Measurements from ENCODE around the gene EXPH5. TPM values are rescaled to one million over a fixed set of nuclear protein-coding genes. Genes with fewer than 3 reads are reported as not detected.

The EXPH5 gene
- total and polyA plus RNA-seq, 8 donors: 0.70 to 5.7 (median 3.2) TPM

- 79 to 85% methylated on average over 2 of the region's 2 CpGs for WGBS, 2 donors
- ATAC-seq (peak in 1 of 4 donors; percentile 21), DNase-seq (no peak), FAIRE-seq (no peak)
- Histone ChIP-seq H3K4me1 (no peaks in the 10 kb centered on the region), H3K27me3 (no peaks in the 10 kb centered on the region), H3K36me3 (no peaks in the 10 kb centered on the region), H3K9me3 (no peaks in the 10 kb centered on the region), H3K4me3 (no peak overlapping the region), H3K27ac (no peak overlapping the region)
- intact Hi-C loops (cut with DNase I): no loop called here
- TF ChIP-seq, protein P1, sequence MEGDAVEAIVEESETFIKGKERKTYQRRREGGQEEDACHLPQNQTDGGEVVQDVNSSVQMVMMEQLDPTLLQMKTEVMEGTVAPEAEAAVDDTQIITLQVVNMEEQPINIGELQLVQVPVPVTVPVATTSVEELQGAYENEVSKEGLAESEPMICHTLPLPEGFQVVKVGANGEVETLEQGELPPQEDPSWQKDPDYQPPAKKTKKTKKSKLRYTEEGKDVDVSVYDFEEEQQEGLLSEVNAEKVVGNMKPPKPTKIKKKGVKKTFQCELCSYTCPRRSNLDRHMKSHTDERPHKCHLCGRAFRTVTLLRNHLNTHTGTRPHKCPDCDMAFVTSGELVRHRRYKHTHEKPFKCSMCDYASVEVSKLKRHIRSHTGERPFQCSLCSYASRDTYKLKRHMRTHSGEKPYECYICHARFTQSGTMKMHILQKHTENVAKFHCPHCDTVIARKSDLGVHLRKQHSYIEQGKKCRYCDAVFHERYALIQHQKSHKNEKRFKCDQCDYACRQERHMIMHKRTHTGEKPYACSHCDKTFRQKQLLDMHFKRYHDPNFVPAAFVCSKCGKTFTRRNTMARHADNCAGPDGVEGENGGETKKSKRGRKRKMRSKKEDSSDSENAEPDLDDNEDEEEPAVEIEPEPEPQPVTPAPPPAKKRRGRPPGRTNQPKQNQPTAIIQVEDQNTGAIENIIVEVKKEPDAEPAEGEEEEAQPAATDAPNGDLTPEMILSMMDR (IDR thresholded peaks at IDR 0.05): no peak
Observed at GRCh38 chr11:108559904-108560303, 33.7 kb downstream of the EXPH5 start.

- 42 to 54% methylated on average over 2 of the region's 2 CpGs for WGBS, 2 donors
- Histone ChIP-seq H3K9me3 (no peaks in the 10 kb centered on the region), H3K27me3 (no peaks in the 10 kb centered on the region), H3K27ac (no peak overlapping the region), H3K4me3 (no peak overlapping the region), H3K36me3 (no peaks in the 10 kb centered on the region), H3K4me1 (no peaks in the 10 kb centered on the region)
- TF ChIP-seq, protein P1 (IDR thresholded peaks at IDR 0.05): no peak
- intact Hi-C loops (cut with DNase I): no loop called here
- FAIRE-seq (no peak), DNase-seq (no peak), ATAC-seq (no peak)
Observed at GRCh38 chr11:108559340-108559739, 34.2 kb downstream of the EXPH5 start.

DNA sequence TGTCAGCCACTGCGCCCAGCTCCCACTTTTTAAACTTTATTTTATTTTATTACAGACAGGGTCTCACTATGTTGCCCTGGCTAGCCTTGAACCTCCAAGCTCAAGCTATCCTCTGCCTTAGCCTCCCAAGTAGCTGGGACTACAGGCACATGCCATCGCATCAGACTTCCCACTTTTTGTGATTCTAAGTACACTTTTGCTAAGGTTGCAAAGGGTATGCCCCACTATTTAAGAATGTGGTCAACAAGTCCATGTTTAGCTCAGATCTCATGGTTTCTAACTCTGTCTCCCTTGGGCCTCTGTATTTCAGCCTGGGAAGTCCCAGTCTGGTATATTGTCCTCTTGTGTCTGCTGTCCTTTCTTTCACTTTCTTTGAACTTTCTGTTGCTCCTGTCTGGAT lies 35.3 kb downstream of the EXPH5 start:
- Histone ChIP-seq H3K4me1 (no peaks in the 10 kb centered on the region), H3K4me3 (no peak overlapping the region), H3K9me3 (no peaks in the 10 kb centered on the region), H3K27me3 (no peaks in the 10 kb centered on the region), H3K27ac (no peak overlapping the region), H3K36me3 (no peaks in the 10 kb centered on the region)
- TF ChIP-seq, protein P1 (IDR thresholded peaks at IDR 0.05): no peak
- intact Hi-C loops (cut with DNase I): no loop called here
- ATAC-seq (no peak), FAIRE-seq (no peak), DNase-seq (no peak)
- WGBS, 2 donors: 96 to 97% methylated on average over 2 of the region's 2 CpGs

DNA sequence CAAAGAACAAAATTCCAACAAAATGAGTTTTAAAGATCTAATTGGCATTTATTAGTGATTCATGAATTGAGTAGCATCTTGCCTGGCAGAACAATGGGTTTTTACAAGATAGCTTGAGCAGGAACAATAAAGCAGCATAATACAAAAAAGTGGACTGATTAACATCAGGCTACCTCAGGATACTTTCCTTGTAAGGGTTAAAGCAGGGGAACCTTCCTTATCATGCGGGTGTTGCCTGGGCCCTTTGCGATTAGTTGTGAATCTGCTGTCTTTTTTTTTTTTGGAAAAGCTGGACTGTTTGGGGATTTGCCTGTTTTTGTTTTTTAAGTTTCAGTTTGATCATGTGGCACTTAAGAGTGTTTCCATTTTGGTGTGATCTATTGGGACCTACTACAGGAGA lies 37.5 kb downstream of the EXPH5 start:
- WGBS, 2 donors: 63 to 69% methylated on average over 2 of the region's 2 CpGs
- ATAC-seq (no peak), FAIRE-seq (no peak), DNase-seq (no peak)
- Histone ChIP-seq H3K36me3 (no peaks in the 10 kb centered on the region), H3K27ac (no peak overlapping the region), H3K4me3 (no peak overlapping the region), H3K9me3 (no peaks in the 10 kb centered on the region), H3K4me1 (no peaks in the 10 kb centered on the region), H3K27me3 (no peaks in the 10 kb centered on the region)
- TF ChIP-seq, protein P1 (IDR thresholded peaks at IDR 0.05): no peak
- intact Hi-C loops (cut with DNase I): no loop called here

DNA sequence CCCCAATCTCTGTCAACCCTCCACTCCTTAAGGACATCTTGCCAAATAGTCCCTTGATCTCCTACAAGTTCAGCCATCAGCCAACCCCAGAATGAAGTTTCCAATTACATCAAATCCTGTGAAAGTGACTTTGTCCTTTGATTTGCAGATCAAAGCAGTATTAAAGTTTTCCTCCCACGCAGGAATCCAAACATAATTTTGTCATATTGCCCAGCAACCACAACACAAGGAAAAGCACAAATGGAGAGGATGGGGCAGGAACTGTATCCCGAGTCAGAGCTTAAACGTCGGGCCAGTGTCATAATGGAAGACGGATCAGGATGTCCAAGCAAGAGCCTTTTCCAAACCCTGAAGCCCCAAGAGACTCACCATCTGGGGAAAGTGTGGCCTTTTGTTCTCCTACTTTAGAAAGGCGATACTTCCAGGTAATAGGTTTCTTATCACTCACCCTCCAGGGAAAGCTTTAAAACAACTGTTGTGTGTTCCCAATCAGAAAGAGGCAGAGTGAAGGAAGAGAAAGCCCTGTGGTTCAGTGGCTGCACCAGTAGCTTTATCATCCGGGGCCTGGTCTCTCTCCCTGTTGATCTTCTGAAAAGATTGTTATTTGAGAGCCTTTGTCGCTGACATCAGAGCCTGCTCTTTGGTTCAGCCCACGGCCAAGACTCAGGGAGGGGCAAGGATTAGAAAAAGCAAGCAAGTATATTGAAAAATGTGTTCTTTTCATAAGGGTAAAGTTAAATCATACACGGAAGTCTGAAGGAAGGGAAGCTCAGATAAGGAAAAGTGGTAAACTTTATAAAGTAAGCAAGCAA lies 41.7 kb downstream of the EXPH5 start:
- H3K9me3 ChIP-seq: no peaks in the 10 kb centered on the region
- H3K4me3 ChIP-seq: no peak overlapping the region
- no peaks in the 10 kb centered on the region for H3K27me3 ChIP-seq
- intact Hi-C loops (cut with DNase I): no loop called here
- 74 to 75% methylated on average over 10 of the region's 10 CpGs for WGBS, 2 donors
- no peak overlapping the region for H3K27ac ChIP-seq
- DNase-seq (no peak), FAIRE-seq (no peak), ATAC-seq (peak in 2 of 4 donors; percentile 12 to 25)
- H3K36me3 ChIP-seq: no peaks in the 10 kb centered on the region
- TF ChIP-seq, protein P1 (IDR thresholded peaks at IDR 0.05): no peak
- no peaks in the 10 kb centered on the region for H3K4me1 ChIP-seq

Measured in pancreas (tissue), 10 donors.